Endothelial cell of umbilical vein (primary cell): ENCODE results near the gene PTOV1. TPM values are rescaled to one million over a fixed set of nuclear protein-coding genes. Genes with fewer than 3 reads are reported as not detected.

Source experiments
- BruUV-seq: library from RNA; stranded (reverse); fragments of 400-500 nt; replicated peaks from 2 replicates; lab custom pipeline; 2021; lab: Mats Ljungman, UMichigan
- CTCF ChIA-PET: fragments of 300-600, 350-600 bp; sonication (Branson Sonifier 250); formaldehyde crosslinking; loops from one replicate; lab custom pipeline; 2021; ENCODE audit warnings: antibody characterized with exemption, inconsistent platforms; lab: Charles Lee
- POLR2A ChIA-PET: fragments of 300-600, 350-600 bp; sonication (Branson Sonifier 250); formaldehyde crosslinking; loops from one replicate; lab custom pipeline; 2021; ENCODE audit warnings: antibody characterized with exemption, inconsistent platforms; lab: Charles Lee
- DNase-seq: peaks from one replicate; pipeline ENCODE4 v3.0.0-alpha.2; 2011; ENCODE audit warnings: low read depth, low spot score
- FAIRE-seq: peaks from 2 replicates; lab custom pipeline; 2011; peaks lifted over from hg19 to GRCh38; lab: Jason Lieb, UNC
- H2AFZ ChIP-seq: 2 replicates; pipeline ENCODE4 v1.6.0; 2012; ENCODE audit warnings: low read depth, low read length, control low read depth, inconsistent platforms
- H3K27ac ChIP-seq: 2 replicates; pipeline ENCODE4 v1.5.1; 2011; ENCODE audit warnings: low read depth, mild to moderate bottlenecking, control low read depth, low read length, moderate library complexity; ENCODE audit not compliant: insufficient read depth
- H3K27me3 ChIP-seq, 2 experiments: 2 replicates each; pipeline versions ENCODE4 v1.6.0 to v1.6.1; 2011; ENCODE audit warnings: low read length in 2 of 2, mixed read lengths in 1 of 2; ENCODE audit not compliant: control insufficient read depth in 2 of 2, insufficient read depth in 2 of 2
- H3K36me3 ChIP-seq, 2 experiments: 2 replicates in 1 of 2; 3 replicates in 1 of 2; pipeline ENCODE4 v1.5.1; 2011; ENCODE audit warnings: low read length in 2 of 2, mild to moderate bottlenecking in 1 of 2, moderate library complexity in 1 of 2; ENCODE audit not compliant: control insufficient read depth in 2 of 2, insufficient read depth in 2 of 2; ENCODE audit errors: extremely low read depth in 1 of 2
- H3K4me1 ChIP-seq: 3 replicates; pipeline ENCODE4 v1.5.1; 2011; ENCODE audit warnings: mild to moderate bottlenecking, low read length; ENCODE audit not compliant: control insufficient read depth, insufficient read depth; ENCODE audit errors: extremely low read depth
- H3K4me2 ChIP-seq: 2 replicates; pipeline ENCODE4 v1.6.1; 2011; ENCODE audit warnings: low read length, control low read depth, mixed read lengths; ENCODE audit not compliant: insufficient read depth
- H3K4me3 ChIP-seq, 3 experiments: fragments of 200-600 bp in 1 of 3; sonication (generic), shearing (Covaris generic) in 1 of 3; replicated peaks in 1 of 3; 2 replicates each; pipeline ENCODE4 v1.5.1; 2011 to 2016; ENCODE audit warnings: control low read depth in 3 of 3, low read length in 3 of 3, mild to moderate bottlenecking in 2 of 3, inconsistent platforms in 1 of 3, low read depth in 1 of 3, moderate library complexity in 1 of 3; ENCODE audit not compliant: insufficient read depth in 1 of 3
- H3K79me2 ChIP-seq: 2 replicates; pipeline ENCODE4 v1.6.0; 2012; ENCODE audit warnings: low read length, inconsistent platforms; ENCODE audit not compliant: control insufficient read depth, insufficient read depth
- H3K9ac ChIP-seq: replicated peaks from 2 replicates; pipeline ENCODE3; 2011; ENCODE audit warnings: low read length, control low read depth; ENCODE audit not compliant: insufficient read depth; ENCODE audit errors: extremely low read depth
- H3K9me1 ChIP-seq: replicated peaks from 3 replicates; pipeline ENCODE4 v1.6.0; 2011; ENCODE audit warnings: mild to moderate bottlenecking, low read length; ENCODE audit not compliant: control insufficient read depth, insufficient read depth; ENCODE audit errors: extremely low read depth
- H3K9me3 ChIP-seq: replicated peaks from 2 replicates; pipeline ENCODE4 v1.5.1; 2012; ENCODE audit warnings: low read length, inconsistent platforms; ENCODE audit not compliant: control insufficient read depth, insufficient read depth
- H4K20me1 ChIP-seq: replicated peaks from 2 replicates; pipeline ENCODE3; 2011; ENCODE audit warnings: mild to moderate bottlenecking, low read length; ENCODE audit not compliant: control insufficient read depth, insufficient read depth; ENCODE audit errors: extremely low read depth
- CTCF ChIP-seq, 2 donors: IDR thresholded peaks; 1 replicate in 1 of 2; 2 replicates in 1 of 2; pipeline ENCODE4 v1.5.1; 2011; ENCODE audit warnings: low read length in 2 of 2, mild to moderate bottlenecking in 2 of 2, moderate library complexity in 2 of 2, control low read depth in 1 of 2, inconsistent platforms in 1 of 2, low read depth in 1 of 2; ENCODE audit not compliant: insufficient read depth in 1 of 2; ENCODE audit errors: extremely low read depth in 1 of 2
- EZH2 ChIP-seq: IDR thresholded peaks from 2 replicates; pipeline ENCODE4 v1.6.1; 2012; ENCODE audit warnings: borderline replicate concordance, low read depth, mild to moderate bottlenecking, moderate library complexity, low read length, inconsistent platforms; ENCODE audit not compliant: severe bottlenecking
- GATA2 ChIP-seq: IDR thresholded peaks from 2 replicates; pipeline ENCODE4 v1.7.0; 2011; ENCODE audit warnings: low read depth, mild to moderate bottlenecking, moderate library complexity, mixed read lengths, low read length; ENCODE audit not compliant: insufficient read length, insufficient read depth
- JUN ChIP-seq: IDR thresholded peaks from 2 replicates; pipeline ENCODE4 v1.6.1; 2011; ENCODE audit warnings: borderline replicate concordance, low read depth; ENCODE audit not compliant: insufficient read length, insufficient read depth
- MAX ChIP-seq: IDR thresholded peaks from 2 replicates; pipeline ENCODE4 v1.6.1; 2011; ENCODE audit not compliant: insufficient read depth, insufficient read length
- MYC ChIP-seq: IDR thresholded peaks from one replicate; pipeline ENCODE4 v1.6.1; 2011; ENCODE audit warnings: mild to moderate bottlenecking, low read depth, low read length
- POLR2A ChIP-seq: IDR thresholded peaks from 2 replicates; pipeline ENCODE4 v1.6.1; 2012; ENCODE audit warnings: low read depth, mild to moderate bottlenecking, control low read depth, low read length
- POLR2AphosphoS5 ChIP-seq: IDR thresholded peaks from 2 replicates; pipeline ENCODE4 v1.6.1; 2012; ENCODE audit warnings: low read depth, mild to moderate bottlenecking, control low read depth, low read length, moderate library complexity; ENCODE audit not compliant: insufficient read depth
- dilution Hi-C: fragments of 300-500 bp; cut with MboI; formaldehyde crosslinking; loops from one replicate; pipeline ENCODE4 v1.15.0; 2019; ENCODE audit warnings: low sequenced_read_pairs; ENCODE audit not compliant: extremely low pct_ligation_motif_present
- intact Hi-C: fragments of 100-400 bp; cut with micrococcal nuclease; formaldehyde crosslinking; loops from one replicate; pipeline ENCODE4 v1.10.0; 2022
- polyA plus RNA-seq, 4 experiments: library from polyadenylated mRNA; depleted of rRNA in 3 of 4; stranded (reverse) in 3 of 4; unstranded in 1 of 4; fragments of >200 nt; gene quantifications; 2 replicates each; pipeline versions ENCODE4 v1.2.1 to v1.2.3, GENCODE V29; 2011 to 2012; ENCODE audit warnings: missing spikeins in 1 of 4
- total RNA-seq: library from RNA; stranded (reverse); gene quantifications from 2 replicates; pipeline ENCODE4 v1.2.3, GENCODE V29; 2021

The PTOV1 gene
- total and polyA plus RNA-seq, 2 donors (not counting 3 experiments of a cell fraction or from before 2014, with no cell fraction given), result 116 to 184 TPM

- Histone ChIP-seq H3K79me2 (no peaks in the 10 kb centered on the region), H3K9ac (no peak overlapping the region), H3K9me3 (no peaks in the 10 kb centered on the region), H3K27me3 (no peaks in the 10 kb centered on the region), H3K4me1 (no peaks in the 10 kb centered on the region), H4K20me1 (no peaks in the 10 kb centered on the region), H3K36me3 (peaks cover 18 to 45% of the 10 kb centered on the region in 2 experiments), H3K4me2 (no peak overlapping the region), H3K27ac (no peak overlapping the region), H3K4me3 (no peak overlapping the region), H2AFZ (no peak overlapping the region), H3K9me1 (no peaks in the 10 kb centered on the region)
- BruUV-seq, result no TSS peak
- DNase-seq (no peak), FAIRE-seq (no peak)
- ChIA-PET CTCF (no interaction called here), POLR2A (no interaction called here)
- dilution Hi-C loops, result no loop called here
- intact Hi-C loops, result no loop called here
- no peak for TF ChIP-seq POLR2A
- no peak for TF ChIP-seq EZH2
- TF ChIP-seq POLR2AphosphoS5, result no peak
- no peak for TF ChIP-seq MAX
- TF ChIP-seq MYC, result no peak
Observed at GRCh38 chr19:49884760-49885159, 33.8 kb downstream of the PTOV1 start.

- Histone ChIP-seq H3K4me1 (peaks cover 3% of the 10 kb centered on the region), H3K4me2 (no peak overlapping the region), H4K20me1 (no peaks in the 10 kb centered on the region), H3K9me1 (no peaks in the 10 kb centered on the region), H3K36me3 (peaks cover 16 to 25% of the 10 kb centered on the region in 2 experiments), H3K9me3 (no peaks in the 10 kb centered on the region), H3K27me3 (no peaks in the 10 kb centered on the region), H3K27ac (no peak overlapping the region), H2AFZ (no peak overlapping the region), H3K4me3 (no peak overlapping the region), H3K9ac (no peak overlapping the region), H3K79me2 (no peaks in the 10 kb centered on the region)
- ChIA-PET CTCF (no interaction called here), POLR2A (no interaction called here)
- no TSS peak for BruUV-seq
- TF ChIP-seq JUN, result no peak
- no peak for TF ChIP-seq MYC
- TF ChIP-seq POLR2A, result no peak
- TF ChIP-seq EZH2, result no peak
- TF ChIP-seq GATA2, result no peak
- TF ChIP-seq POLR2AphosphoS5, result no peak
- TF ChIP-seq CTCF (IDR thresholded peaks at IDR 0.05; ENCODE audit: extremely low read depth in 1 of 2, insufficient read depth in 1 of 2, low read depth in 1 of 2, low read length in 2 of 2), result no peak
- TF ChIP-seq MAX, result no peak
- intact Hi-C loops (no loop called here), dilution Hi-C loops (no loop called here)
- no peak for FAIRE-seq
- no peak for DNase-seq
Observed at GRCh38 chr19:49887037-49887664, 36.2 kb downstream of the PTOV1 start.
